NCI-H2227 treated with DMSO at 0.1 percent for 48 hours (cell line): Measurements from ENCODE around the gene RALGAPA2.
"Not testable (repeated sequence)": the region's sequence is repeated elsewhere in the genome, so short reads cannot be mapped to it uniquely, and the experiment has no call there.

Source experiments
- DNase-seq: peaks from one replicate; lab custom pipeline; 2025; lab: John Stamatoyannopoulos, UW

The RALGAPA2 gene

DNA sequence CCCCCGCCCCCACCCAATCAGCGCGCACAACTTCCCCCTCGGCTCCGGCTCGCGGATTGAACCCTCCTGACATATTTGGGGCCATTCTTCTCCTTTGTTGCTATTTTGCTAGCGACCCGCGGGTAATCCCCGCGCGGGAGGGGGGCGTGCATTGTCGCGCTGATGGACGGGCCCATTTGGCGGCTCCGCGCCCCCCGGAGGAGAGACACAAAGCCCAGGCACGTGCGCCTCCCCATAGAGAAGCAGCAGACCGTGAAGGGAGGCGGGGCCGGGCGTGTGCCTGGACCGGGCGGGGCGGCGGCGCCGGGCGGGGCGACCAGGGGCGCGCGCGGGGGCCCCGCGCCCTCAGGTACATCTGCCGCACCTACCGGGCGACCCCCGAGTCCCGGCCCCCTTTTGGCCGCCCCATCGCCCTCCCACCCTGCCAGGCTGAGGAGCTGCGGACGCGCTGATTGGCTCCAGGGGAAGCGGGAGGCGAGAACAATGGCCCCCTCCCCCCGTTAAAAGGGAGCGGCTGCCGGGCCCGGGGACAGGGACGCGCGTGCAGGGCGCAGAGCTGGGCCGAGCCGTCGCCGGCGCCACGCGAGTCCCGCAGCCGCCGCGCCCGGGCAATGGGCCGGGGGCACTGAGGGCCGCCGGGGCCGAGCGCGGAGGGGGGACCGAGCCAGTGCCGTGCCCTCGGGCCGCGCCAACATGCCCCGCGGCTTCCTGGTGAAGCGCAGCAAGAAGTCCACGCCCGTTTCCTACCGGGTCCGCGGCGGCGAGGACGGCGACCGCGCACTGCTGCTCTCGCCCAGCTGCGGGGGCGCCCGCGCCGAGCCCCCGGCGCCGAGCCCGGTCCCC, 344.6 kb downstream of the RALGAPA2 start, which contains the start of gene INSM1:
Gene INSM1, plus strand, starts transcription at position 530 of the 843 bp plus-strand sequence. Its CDS starts 164 bp downstream, at position 694.
- DNase-seq, result peak; percentile 78

GRCh38 chr20:20366876-20367574, 345.4 kb downstream of the RALGAPA2 start:
- DNase-seq, result no peak

DNA sequence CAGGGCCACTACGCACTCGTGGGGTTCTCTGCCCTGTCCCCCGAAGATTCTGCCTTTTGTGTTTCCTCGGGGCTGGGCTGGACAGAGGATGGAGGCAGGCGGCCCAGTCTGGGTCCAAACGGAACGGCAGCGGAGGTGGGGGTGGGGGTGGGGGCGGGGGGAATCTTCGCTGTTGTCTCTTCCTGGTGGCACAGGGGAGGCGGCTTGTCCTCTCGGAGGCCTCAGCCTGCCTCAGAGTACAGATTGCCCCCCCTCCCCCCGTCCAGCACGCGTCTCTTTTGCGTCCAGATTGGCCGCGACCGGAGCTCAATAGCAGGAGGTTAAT, 345.9 kb downstream of the RALGAPA2 start:
- DNase-seq, result no peak

DNA sequence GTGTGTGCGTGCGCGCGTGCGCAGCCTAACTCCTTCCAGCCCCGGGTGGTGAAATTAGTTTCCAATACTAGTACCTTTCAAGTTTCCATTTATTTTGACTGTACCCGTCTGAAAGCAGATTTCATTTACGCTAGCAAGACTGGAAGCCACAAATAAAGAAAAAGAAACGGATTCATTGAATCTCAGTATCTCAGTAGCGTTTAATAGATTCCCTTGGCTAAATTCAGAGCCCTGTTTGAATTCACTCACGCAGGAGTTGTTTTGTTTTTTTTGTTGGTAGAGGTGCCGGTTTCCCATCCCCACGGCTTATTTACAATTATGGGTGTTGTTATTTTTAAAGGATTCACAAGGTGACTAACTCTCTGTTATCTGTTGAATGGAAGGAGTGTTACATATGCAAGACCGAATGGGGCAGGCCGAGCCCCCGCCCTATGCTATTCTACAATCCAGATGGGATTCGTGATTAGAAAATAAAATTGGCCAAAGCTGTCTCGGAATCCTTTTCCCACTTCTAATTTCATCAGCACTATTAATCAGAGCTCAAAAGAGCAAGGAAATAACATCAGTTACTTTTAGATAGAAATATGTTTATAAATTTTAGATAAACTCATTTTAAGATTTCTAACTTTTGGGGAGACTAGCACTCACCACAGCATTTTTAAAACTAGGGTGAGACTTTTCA, 346.8 kb downstream of the RALGAPA2 start:
- no peak for DNase-seq

- no peak for DNase-seq
These were observed 347.6 kb downstream of the RALGAPA2 start for GRCh38 chr20:20364593-20365479.

- DNase-seq, result no peak
These were observed 348.4 kb downstream of the RALGAPA2 start for GRCh38 chr20:20363799-20364592.

GRCh38 chr20:20363434-20363798, 349.0 kb downstream of the RALGAPA2 start:
- no peak for DNase-seq

DNA sequence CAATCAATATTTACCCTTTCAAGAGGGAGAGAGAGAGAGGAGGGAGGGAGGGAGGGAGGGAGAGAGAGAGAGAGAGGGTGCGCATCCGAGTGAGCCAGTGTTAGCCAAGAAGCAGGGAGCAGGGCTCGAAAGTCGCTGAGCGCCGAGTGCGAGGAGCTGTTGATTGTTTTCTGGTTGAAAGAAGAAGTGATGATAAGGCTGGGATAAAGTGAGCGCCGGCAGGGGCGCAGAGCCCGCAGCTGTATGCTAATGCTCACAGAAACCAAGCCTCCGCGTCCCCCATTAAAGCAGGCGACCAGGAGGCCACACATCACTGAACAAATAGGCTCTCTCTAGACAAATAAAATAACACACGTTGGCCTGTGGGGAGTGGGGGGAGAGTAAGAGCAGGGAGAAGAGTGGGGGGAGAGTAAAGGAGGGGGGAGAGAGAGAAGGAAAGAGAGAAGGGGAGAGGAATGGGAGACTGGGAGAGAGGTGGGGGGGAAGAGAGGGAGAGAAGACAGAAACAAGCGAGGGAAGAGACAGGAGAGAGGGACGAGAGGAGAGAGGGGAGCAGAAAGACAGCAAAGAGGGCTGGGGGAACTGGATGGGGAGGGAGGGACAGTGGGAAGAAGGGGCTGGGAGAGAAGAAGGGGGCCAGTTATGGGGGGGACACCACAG, 349.5 kb downstream of the RALGAPA2 start:
- peak; percentile 78 for DNase-seq

DNA sequence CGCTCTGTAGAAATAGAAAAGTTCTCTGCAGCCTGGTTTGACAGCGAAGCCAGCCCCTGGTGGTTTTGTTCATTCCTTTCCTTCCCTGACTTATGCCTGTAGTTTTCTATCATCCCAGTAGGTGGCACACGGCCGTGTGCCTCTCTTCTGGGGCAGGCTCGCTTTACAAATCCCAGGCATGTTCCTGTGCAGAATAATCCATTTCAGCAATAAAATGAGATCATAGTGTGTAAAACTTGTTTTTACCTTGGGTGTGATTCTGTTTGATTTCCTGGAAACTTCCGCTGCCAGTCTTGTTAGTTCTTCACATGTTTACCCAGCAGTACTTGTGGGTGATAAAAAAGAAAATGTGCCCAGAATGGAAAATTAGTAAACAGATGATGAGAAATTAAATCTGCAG, 352.0 kb downstream of the RALGAPA2 start:
- DNase-seq, result peak; percentile 55

DNA sequence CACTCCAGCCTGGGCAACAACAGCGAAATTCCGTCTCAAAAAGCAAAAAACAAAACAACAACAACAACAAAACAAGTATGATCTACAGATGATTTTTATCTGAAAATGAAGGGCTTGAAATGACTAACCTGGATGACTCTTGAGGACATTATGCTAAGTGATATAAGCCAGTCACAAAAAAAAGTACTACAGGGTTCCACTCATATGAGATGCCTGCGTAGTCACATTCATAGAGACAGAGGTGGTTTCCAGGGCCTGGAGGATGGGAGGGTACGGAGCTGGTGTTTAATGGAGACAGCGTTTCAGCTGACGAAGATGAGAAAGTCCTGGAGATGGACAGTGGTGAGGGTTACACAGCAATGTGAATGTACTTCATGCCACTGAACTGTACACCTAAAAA, 352.8 kb downstream of the RALGAPA2 start:
- DNase-seq, result no peak

- DNase-seq, result no peak
These were observed 353.6 kb downstream of the RALGAPA2 start for GRCh38 chr20:20358801-20359200.

GRCh38 chr20:20355503-20355902, 356.9 kb downstream of the RALGAPA2 start:
- DNase-seq, result not testable (repeated sequence)

- DNase-seq, result no peak
These were observed 358.9 kb downstream of the RALGAPA2 start for GRCh38 chr20:20353576-20353975.

DNA sequence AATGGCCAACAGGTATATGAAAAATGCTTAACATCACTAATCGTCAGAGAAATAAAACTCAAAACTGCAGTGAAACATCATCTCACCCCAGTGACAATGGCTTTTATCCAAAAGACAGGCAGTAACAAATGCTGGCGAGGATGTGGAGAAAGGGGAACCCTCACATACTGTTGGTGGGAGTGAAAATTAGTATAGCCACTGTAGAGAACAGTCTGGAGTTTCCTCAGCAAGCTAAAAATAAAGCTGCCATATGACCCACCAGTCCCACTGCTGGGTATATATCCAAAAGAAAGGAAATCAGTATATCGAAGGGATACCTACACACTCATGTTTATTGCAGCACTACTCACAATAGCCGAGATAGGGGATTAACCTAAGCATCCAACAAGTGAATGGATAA, 368.0 kb downstream of the RALGAPA2 start:
- no peak for DNase-seq

DNA sequence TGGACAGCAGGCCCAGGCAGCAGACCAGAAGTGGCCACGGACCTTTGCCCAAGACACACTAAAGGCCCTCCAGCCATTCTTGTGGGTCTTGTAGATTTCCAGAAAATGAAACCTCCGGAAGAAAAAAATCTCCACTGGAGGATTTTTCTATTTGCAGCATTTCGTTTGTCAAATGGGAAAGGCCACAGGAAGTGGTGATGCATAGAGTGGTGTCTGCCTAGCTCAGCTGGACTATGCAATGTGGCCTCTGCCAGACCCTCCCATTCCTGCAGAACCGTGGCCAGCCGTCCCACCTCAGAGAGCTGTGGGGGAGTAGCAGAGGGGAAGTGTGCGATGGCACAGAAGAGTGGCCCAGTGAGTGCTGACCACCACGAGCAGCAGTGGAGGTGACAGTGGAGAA, 368.5 kb downstream of the RALGAPA2 start:
- DNase-seq, result no peak
